CD4-positive, alpha-beta T cell (primary cell): Measurements from ENCODE around the gene SLC16A9. TPM values are rescaled to one million over a fixed set of nuclear protein-coding genes. Genes with fewer than 3 reads are reported as not detected.

ENCODE experiments used
- ATAC-seq: fragments of 200-7000 bp; cut with Tn5 transposase; one replicate; pipeline ENCODE4 v1.10.0; 2022; ENCODE audit warnings: mild to moderate bottlenecking; ENCODE audit not compliant: poor library complexity
- CTCF ChIA-PET: fragments of 350-600 bp; sonication (Branson Sonifier 250); formaldehyde crosslinking; loops from one replicate; lab custom pipeline; 2021; ENCODE audit warnings: antibody characterized with exemption, inconsistent platforms; lab: Charles Lee
- POLR2A ChIA-PET: fragments of 350-600 bp; sonication (Branson Sonifier 250); formaldehyde crosslinking; loops from one replicate; lab custom pipeline; 2021; ENCODE audit warnings: antibody characterized with exemption, inconsistent platforms; lab: Charles Lee
- DNase-seq, 14 experiments: peaks; one replicate each; pipeline ENCODE4 v3.0.0-alpha.2; 2013 to 2020; ENCODE audit warnings: mixed read lengths in 2 of 14
- H3K27ac ChIP-seq, 2 donors: one replicate each; pipeline versions ENCODE4 v1.5.1 to v1.7.0; 2013; ENCODE audit warnings: low read length in 2 of 2, low read depth in 1 of 2, mild to moderate bottlenecking in 1 of 2
- H3K27me3 ChIP-seq, 2 experiments: 1 replicate in 1 of 2; 2 replicates in 1 of 2; pipeline versions ENCODE4 v1.6.1 to v1.7.0; 2013; ENCODE audit warnings: low read length in 2 of 2, control low read depth in 1 of 2, mild to moderate bottlenecking in 1 of 2, moderate library complexity in 1 of 2; ENCODE audit not compliant: insufficient read depth in 2 of 2, control insufficient read depth in 1 of 2
- H3K36me3 ChIP-seq: one replicate; pipeline ENCODE4 v1.6.1; 2013; ENCODE audit warnings: low read length, control low read depth; ENCODE audit not compliant: insufficient read depth
- H3K4me1 ChIP-seq: one replicate; pipeline ENCODE4 v1.6.1; 2013; ENCODE audit warnings: low read length, control low read depth; ENCODE audit not compliant: insufficient read depth
- H3K4me3 ChIP-seq: one replicate; pipeline ENCODE4 v1.5.1; 2013; ENCODE audit warnings: mild to moderate bottlenecking, low read length, moderate library complexity
- H3K9me3 ChIP-seq, 2 experiments: 1 replicate in 1 of 2; 2 replicates in 1 of 2; pipeline versions ENCODE4 v1.6.1 to v1.7.0; 2013; ENCODE audit warnings: low read length in 2 of 2, mild to moderate bottlenecking in 2 of 2, control low read depth in 1 of 2, moderate library complexity in 1 of 2; ENCODE audit not compliant: control insufficient read depth in 1 of 2, insufficient read depth in 1 of 2
- H3K27ac Mint-ChIP-seq: one replicate; pipeline ENCODE4 v1.8.0; 2020; ENCODE audit warnings: mixed read lengths
- H3K27me3 Mint-ChIP-seq: one replicate; pipeline ENCODE4 v1.8.0; 2021; ENCODE audit warnings: mixed read lengths
- H3K36me3 Mint-ChIP-seq: one replicate; pipeline ENCODE4 v1.8.0; 2021; ENCODE audit warnings: low read depth, mixed read lengths
- H3K4me1 Mint-ChIP-seq: one replicate; pipeline ENCODE4 v1.8.0; 2021; ENCODE audit warnings: low read depth, mixed read lengths
- H3K4me3 Mint-ChIP-seq: one replicate; pipeline ENCODE4 v1.8.0; 2020; ENCODE audit warnings: mild to moderate bottlenecking, mixed read lengths
- H3K9me3 Mint-ChIP-seq: one replicate; pipeline ENCODE4 v1.8.0; 2020; ENCODE audit warnings: mixed read lengths
- intact Hi-C, 2 experiments: fragments of 100-400 bp; cut with DNase I in 1 of 2; cut with micrococcal nuclease in 1 of 2; formaldehyde crosslinking; loops; one replicate each; pipeline versions ENCODE4 v1.15.1 to v1.9.0; 2023 to 2025; cut with DNase I, micrococcal nuclease
- total RNA-seq, 174 experiments: library from RNA in 2 of 174; stranded (reverse) in 2 of 174; gene quantifications; one replicate each; pipeline ENCODE4 v1.2.3 and lab custom pipeline; 2021 to 2026
- TF ChIP-seq, protein P1 (sequence below): fragments of 200-600 bp; IDR thresholded peaks from one replicate; pipeline ENCODE4 v1.8.0; 2022; ENCODE audit warnings: antibody characterized with exemption, mild to moderate bottlenecking

SLC16A9 gene
- total RNA-seq, 2 experiments from 2014 or later = not detected

DNA sequence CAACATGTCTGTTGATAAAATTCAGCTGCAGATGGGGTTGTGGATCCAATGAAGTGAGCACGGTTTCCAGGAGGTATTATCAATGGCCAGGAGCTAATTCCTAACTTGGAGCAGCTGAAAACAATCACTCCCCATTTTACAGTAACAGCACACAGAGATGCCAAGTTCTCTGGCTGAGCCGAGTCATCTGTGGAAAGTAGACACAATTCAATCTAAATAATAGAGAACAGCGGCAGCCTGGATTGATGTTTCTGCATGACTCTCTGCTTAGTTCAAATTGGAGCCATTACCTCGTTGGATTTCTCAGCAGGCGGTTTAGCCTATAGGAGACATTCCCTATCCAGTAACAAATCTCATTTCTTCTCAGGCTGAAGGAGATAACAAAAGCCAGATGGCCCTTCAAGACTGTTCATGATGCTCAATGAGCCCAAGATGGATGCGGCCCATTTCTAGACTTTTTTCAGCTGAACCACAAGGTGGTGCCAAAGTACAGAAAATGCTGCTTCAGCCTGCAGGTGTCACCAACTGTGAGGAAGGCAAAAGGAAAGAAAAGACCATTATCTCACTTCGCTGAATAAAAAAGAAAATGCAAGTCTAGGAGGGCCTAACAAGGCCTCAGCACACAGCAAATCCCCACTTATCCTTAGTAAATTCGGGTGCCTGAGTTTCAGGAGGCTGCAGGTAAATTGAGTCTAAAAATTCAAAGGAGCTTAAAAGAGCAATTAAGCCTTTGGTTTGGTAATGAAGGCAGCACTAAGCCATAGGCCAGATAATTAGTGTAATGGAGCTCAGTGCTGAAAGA is 83.7 kb downstream of the SLC16A9 start:
- H3K4me1 Mint-ChIP-seq = no peaks in the 10 kb centered on the region
- no peak overlapping the region for H3K27ac Mint-ChIP-seq
- H3K36me3 Mint-ChIP-seq = no peaks in the 10 kb centered on the region
- ChIA-PET POLR2A (interaction anchor here (0.8 to 1.2 kb wide), 2 partner anchors 9 to 281 kb away, joined by 3 to 5 read pairs; partner anchors contain the start of gene CCDC6), CTCF (interaction anchor here (0.6 to 1.4 kb wide), 7 partner anchors 9 to 1020 kb away, joined by 3 to 7 read pairs (median 3); no protein-coding TSS in a partner anchor)
- Histone ChIP-seq H3K27me3 (no peaks in the 10 kb centered on the region), H3K27ac (no peak overlapping the region), H3K4me3 (no peak overlapping the region), H3K9me3 (no peaks in the 10 kb centered on the region), H3K4me1 (no peaks in the 10 kb centered on the region), H3K36me3 (no peaks in the 10 kb centered on the region)
- H3K4me3 Mint-ChIP-seq = no peak overlapping the region
- TF ChIP-seq, protein P1, sequence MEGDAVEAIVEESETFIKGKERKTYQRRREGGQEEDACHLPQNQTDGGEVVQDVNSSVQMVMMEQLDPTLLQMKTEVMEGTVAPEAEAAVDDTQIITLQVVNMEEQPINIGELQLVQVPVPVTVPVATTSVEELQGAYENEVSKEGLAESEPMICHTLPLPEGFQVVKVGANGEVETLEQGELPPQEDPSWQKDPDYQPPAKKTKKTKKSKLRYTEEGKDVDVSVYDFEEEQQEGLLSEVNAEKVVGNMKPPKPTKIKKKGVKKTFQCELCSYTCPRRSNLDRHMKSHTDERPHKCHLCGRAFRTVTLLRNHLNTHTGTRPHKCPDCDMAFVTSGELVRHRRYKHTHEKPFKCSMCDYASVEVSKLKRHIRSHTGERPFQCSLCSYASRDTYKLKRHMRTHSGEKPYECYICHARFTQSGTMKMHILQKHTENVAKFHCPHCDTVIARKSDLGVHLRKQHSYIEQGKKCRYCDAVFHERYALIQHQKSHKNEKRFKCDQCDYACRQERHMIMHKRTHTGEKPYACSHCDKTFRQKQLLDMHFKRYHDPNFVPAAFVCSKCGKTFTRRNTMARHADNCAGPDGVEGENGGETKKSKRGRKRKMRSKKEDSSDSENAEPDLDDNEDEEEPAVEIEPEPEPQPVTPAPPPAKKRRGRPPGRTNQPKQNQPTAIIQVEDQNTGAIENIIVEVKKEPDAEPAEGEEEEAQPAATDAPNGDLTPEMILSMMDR = peak; percentile 88
- DNase-seq (peak in 13 of 14 experiments; percentile 6 to 79 (median 26)), ATAC-seq (peak; percentile 87)
- intact Hi-C loops = loop anchor here (1.0 to 10.0 kb wide), 18 partner anchors 186 to 1659 kb away; partner anchors contain the start of gene CCDC6 (in 2 of the 2)
- H3K9me3 Mint-ChIP-seq = no peaks in the 10 kb centered on the region
- H3K27me3 Mint-ChIP-seq = peaks cover 2% of the 10 kb centered on the region

DNA sequence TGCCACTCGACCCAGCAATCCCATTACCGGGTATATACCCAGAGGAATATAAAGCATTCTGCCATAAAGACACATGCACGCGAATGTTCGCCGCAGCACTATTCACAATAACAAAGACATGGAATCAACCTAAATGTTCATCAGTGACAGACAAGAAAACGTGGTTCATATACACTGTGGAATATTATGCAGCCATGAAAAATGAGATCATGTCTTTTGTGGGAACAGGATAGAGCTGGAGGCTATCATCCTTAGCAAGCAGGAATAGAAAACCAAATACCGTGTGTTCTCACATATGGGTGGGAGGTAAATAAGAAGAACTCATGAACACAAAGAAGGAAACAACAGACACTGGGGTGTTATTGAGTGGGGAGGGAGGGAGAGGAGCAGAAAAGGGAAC is 84.7 kb downstream of the SLC16A9 start:
- Mint-ChIP-seq H3K27ac (no peak overlapping the region), H3K27me3 (no peaks in the 10 kb centered on the region), H3K4me3 (no peak overlapping the region), H3K36me3 (no peaks in the 10 kb centered on the region), H3K9me3 (no peaks in the 10 kb centered on the region), H3K4me1 (no peaks in the 10 kb centered on the region)
- TF ChIP-seq, protein P1 = no peak
- Histone ChIP-seq H3K36me3 (no peaks in the 10 kb centered on the region), H3K27ac (no peak overlapping the region), H3K4me1 (no peaks in the 10 kb centered on the region), H3K27me3 (no peaks in the 10 kb centered on the region), H3K4me3 (no peak overlapping the region), H3K9me3 (no peaks in the 10 kb centered on the region)
- intact Hi-C loops = loop anchor here (5.0 to 10.0 kb wide), 10 partner anchors 187 to 1660 kb away; no protein-coding TSS in a partner anchor
- CTCF ChIA-PET = interaction anchor here (1.4 kb wide), 1 partner anchor 475 kb away, joined by 3 read pairs; no protein-coding TSS in a partner anchor
- no peak for ATAC-seq
- POLR2A ChIA-PET = no interaction called here
- DNase-seq = no peak

DNA sequence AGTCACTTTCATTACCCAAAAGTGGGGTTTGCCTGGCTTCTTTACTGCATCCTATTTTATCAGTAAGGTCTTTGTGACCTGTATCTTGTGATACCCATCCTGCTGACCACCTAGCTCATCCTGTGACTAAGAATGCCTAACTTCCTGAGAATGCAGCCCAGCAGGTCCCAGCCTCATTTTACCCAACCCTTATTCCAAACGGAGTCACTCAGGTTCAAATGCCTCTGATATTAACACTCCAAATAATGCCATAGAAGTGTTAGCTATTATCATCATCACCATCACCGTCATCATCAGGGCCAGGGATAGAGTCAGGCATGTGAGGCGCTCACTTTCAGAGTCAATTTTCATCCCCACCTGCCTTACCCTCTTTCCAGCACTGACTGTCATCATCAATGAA is 85.5 kb downstream of the SLC16A9 start:
- H3K9me3 Mint-ChIP-seq = no peaks in the 10 kb centered on the region
- ATAC-seq = no peak
- Histone ChIP-seq H3K4me3 (no peak overlapping the region), H3K27ac (no peak overlapping the region), H3K4me1 (no peaks in the 10 kb centered on the region), H3K9me3 (no peaks in the 10 kb centered on the region), H3K27me3 (no peaks in the 10 kb centered on the region), H3K36me3 (no peaks in the 10 kb centered on the region)
- no peak overlapping the region for H3K27ac Mint-ChIP-seq
- TF ChIP-seq, protein P1 = no peak
- ChIA-PET CTCF (no interaction called here), POLR2A (no interaction called here)
- no peaks in the 10 kb centered on the region for H3K36me3 Mint-ChIP-seq
- DNase-seq = no peak
- H3K27me3 Mint-ChIP-seq = no peaks in the 10 kb centered on the region
- no peak overlapping the region for H3K4me3 Mint-ChIP-seq
- intact Hi-C loops = loop anchor here (10.0 kb wide), 3 partner anchors 201 to 1661 kb away; no protein-coding TSS in a partner anchor
- no peaks in the 10 kb centered on the region for H3K4me1 Mint-ChIP-seq
